Measurements from ENCODE around the gene NFATC2. TPM values are rescaled to one million over a fixed set of nuclear protein-coding genes. Genes with fewer than 3 reads are reported as not detected.
A peak's percentile ranks its signal among the peaks of the same experiment; 100 is the strongest.
"Not testable (repeated sequence)": the region's sequence is repeated elsewhere in the genome, so short reads cannot be mapped to it uniquely, and the experiment has no call there.

Gene NFATC2
- total RNA-seq, 1 donor from 2014 or later = 7.6 TPM

- Histone ChIP-seq H3K4me3 (peak overlapping the region; percentile 58), H3K36me3 (no peaks in the 10 kb centered on the region), H3K4me1 (peaks cover 21% of the 10 kb centered on the region), H3K27ac (peak overlapping the region; percentile 76), H3K27me3 (no peaks in the 10 kb centered on the region), H3K9me3 (no peaks in the 10 kb centered on the region)
- TF ChIP-seq, protein P1, sequence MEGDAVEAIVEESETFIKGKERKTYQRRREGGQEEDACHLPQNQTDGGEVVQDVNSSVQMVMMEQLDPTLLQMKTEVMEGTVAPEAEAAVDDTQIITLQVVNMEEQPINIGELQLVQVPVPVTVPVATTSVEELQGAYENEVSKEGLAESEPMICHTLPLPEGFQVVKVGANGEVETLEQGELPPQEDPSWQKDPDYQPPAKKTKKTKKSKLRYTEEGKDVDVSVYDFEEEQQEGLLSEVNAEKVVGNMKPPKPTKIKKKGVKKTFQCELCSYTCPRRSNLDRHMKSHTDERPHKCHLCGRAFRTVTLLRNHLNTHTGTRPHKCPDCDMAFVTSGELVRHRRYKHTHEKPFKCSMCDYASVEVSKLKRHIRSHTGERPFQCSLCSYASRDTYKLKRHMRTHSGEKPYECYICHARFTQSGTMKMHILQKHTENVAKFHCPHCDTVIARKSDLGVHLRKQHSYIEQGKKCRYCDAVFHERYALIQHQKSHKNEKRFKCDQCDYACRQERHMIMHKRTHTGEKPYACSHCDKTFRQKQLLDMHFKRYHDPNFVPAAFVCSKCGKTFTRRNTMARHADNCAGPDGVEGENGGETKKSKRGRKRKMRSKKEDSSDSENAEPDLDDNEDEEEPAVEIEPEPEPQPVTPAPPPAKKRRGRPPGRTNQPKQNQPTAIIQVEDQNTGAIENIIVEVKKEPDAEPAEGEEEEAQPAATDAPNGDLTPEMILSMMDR (IDR thresholded peaks at IDR 0.05) = no peak
- intact Hi-C loops (cut with DNase I) = no loop called here
- DNase-seq (peak; percentile 68), ATAC-seq (peak; percentile 69)
These were observed 1.1 kb downstream of the NFATC2 start for GRCh38 chr20:51541189-51542032.

- no peak for DNase-seq
- Histone ChIP-seq H3K36me3 (no peaks in the 10 kb centered on the region), H3K27ac (peak overlapping the region; percentile 76), H3K4me3 (peak overlapping the region; percentile 58), H3K27me3 (no peaks in the 10 kb centered on the region), H3K4me1 (peaks cover 21% of the 10 kb centered on the region), H3K9me3 (no peaks in the 10 kb centered on the region)
- TF ChIP-seq, protein P1 (IDR thresholded peaks at IDR 0.05) = no peak
- intact Hi-C loops (cut with DNase I) = no loop called here
- no peak for ATAC-seq
These were observed 1.9 kb downstream of the NFATC2 start for GRCh38 chr20:51540580-51540979.

DNA sequence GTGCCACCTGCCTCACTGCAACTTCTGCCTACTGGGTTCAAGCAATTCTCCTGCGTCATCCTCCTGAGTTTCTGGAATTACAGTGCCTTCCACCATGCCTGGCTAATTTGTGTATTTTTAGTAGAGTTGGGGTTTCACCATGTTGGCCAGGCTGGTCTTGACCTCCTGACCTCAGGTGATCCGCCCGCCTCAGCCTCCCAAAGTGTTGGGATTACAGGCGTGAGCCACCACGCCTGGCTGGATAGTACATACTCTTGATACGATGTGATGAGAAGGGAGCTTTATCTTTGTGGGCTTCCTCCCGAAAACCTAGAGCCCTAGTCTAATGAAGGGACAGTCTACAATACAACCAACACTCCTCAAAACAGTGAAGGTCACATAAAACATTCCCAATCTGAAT lies 2.4 kb downstream of the NFATC2 start:
- H3K27ac ChIP-seq; H3K4me3 ChIP-seq; DNase-seq; H3K36me3 ChIP-seq; ATAC-seq; H3K9me3 ChIP-seq; H3K27me3 ChIP-seq; intact Hi-C loops (cut with DNase I): not testable (repeated sequence)
- H3K4me1 ChIP-seq = peaks cover 21% of the 10 kb centered on the region

DNA sequence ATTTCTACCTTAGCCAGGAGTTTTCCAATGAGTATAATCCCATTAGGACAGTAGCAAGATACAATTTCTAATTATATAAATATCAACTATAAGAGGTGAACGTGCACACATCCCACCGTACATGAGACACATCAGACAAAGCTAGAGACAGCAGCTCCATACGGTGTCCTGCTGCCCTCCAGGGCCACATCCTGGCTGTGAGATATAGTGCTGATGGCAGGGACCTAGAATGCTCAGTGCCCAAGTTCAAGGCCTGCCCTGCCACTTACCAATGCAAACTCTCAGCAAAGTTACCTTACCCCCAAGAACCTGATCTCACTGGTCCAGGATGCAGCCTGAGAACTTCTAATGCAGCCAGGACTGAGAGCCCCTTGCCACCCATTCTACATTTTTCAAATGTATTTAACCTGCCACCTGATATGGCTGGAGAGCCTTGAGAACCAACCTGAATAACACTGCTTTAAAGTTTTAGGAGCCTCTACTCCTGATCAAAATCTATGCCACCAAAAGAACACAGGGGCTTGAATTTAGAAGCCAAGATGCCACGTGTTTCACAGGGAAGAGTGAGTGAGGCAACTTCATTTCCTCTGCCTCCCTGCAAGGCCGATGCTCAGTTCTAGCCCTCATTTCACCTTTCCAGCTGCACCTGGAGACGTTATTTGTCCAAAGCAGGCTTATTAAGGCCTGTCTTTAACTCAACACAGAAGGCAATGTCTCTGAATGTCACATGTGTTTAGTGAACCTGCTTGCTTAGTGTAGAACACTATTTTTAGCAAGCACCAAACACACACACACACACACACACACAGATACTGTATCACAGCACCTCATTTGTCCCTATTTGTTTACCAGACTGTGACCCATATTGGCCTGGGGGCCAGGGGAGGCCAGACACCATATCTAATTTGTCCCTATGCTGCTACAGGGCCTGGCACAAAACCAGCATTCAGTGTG lies 6.1 kb downstream of the NFATC2 start:
- DNase-seq (no peak), ATAC-seq (no peak)
- Histone ChIP-seq H3K4me1 (peaks cover 12% of the 10 kb centered on the region), H3K4me3 (no peak overlapping the region), H3K27me3 (no peaks in the 10 kb centered on the region), H3K9me3 (no peaks in the 10 kb centered on the region), H3K36me3 (no peaks in the 10 kb centered on the region), H3K27ac (no peak overlapping the region)
- TF ChIP-seq, protein P1 (IDR thresholded peaks at IDR 0.05) = no peak
- intact Hi-C loops (cut with DNase I) = no loop called here

DNA sequence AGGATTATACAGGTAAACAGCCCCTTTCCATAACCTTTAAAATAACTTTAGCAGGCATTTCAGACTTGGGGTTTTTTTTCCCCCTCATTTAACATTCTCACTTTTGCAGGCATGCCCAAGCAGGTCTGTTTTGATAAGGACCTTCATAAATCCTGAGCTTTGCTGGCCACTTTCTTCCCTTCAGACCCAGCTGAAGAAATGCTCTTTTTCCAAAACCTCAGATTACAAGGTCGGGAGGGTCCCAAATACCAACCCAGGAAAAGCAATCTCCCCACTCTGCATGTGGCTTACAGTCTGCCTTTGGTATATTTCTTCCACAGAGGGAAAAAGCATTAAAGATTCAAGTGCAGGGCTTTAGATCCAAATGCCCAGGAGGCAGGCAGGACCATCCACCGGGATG lies 6.8 kb downstream of the NFATC2 start:
- no peak for ATAC-seq
- peaks cover 10% of the 10 kb centered on the region for H3K4me1 ChIP-seq
- H3K36me3 ChIP-seq = no peaks in the 10 kb centered on the region
- TF ChIP-seq, protein P1 (IDR thresholded peaks at IDR 0.05) = no peak
- no peaks in the 10 kb centered on the region for H3K9me3 ChIP-seq
- H3K27ac ChIP-seq = no peak overlapping the region
- H3K27me3 ChIP-seq = no peaks in the 10 kb centered on the region
- intact Hi-C loops (cut with DNase I) = no loop called here
- DNase-seq = no peak
- no peak overlapping the region for H3K4me3 ChIP-seq

DNA sequence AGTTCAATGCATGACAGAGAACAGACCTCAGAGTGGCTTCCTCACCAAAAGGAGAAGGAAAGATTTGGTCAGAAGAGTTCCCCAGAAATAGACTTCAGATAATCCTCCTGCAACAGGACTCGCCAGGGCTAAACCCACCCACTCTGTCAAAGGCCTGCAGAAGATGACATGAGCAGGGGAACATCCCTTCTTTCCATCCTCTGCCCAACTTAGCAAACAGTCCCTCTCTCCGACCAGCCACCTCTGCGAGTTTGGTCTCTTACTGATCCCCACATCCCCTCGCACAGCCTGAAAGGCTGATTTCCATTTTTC lies 7.5 kb downstream of the NFATC2 start:
- H3K4me3 ChIP-seq = no peak overlapping the region
- H3K36me3 ChIP-seq = no peaks in the 10 kb centered on the region
- ATAC-seq (peak; percentile 42), DNase-seq (no peak)
- no peaks in the 10 kb centered on the region for H3K9me3 ChIP-seq
- intact Hi-C loops (cut with DNase I) = no loop called here
- no peak overlapping the region for H3K27ac ChIP-seq
- H3K4me1 ChIP-seq = peaks cover 9% of the 10 kb centered on the region
- no peaks in the 10 kb centered on the region for H3K27me3 ChIP-seq
- TF ChIP-seq, protein P1 (IDR thresholded peaks at IDR 0.05) = no peak

Data from upper lobe of right lung (tissue), 1 donor.